HEK293 (cell line): ENCODE data around the gene CATSPERE.

Experiments
- CTCF ChIA-PET: fragments of 350-600 bp; formaldehyde crosslinking; extraction: SDS; loops from one replicate; lab custom pipeline; 2021; ENCODE audit warnings: antibody characterized with exemption; lab: Yijun Ruan, JAX
- POLR2A ChIA-PET: fragments of 300-600 bp; formaldehyde crosslinking; extraction: SDS; loops from one replicate; lab custom pipeline; 2020; ENCODE audit warnings: antibody characterized with exemption, inconsistent platforms; lab: Yijun Ruan, JAX
- H3K27ac ChIP-seq: fragments of 200-500 bp; sonication (Bioruptor generic); 2 replicates; pipeline ENCODE4 v1.5.1; 2014; ENCODE audit warnings: low read depth, low read length, control low read depth, inconsistent platforms; ENCODE audit errors: extremely low read depth
- H3K36me3 ChIP-seq, 2 experiments: fragments of 200-500 bp in 1 of 2; sonication (Bioruptor generic) in 1 of 2; 1 replicate in 1 of 2; 2 replicates in 1 of 2; pipeline ENCODE4 v1.5.1; 2014 to 2017; ENCODE audit warnings: inconsistent platforms in 2 of 2, low read length in 2 of 2; ENCODE audit not compliant: control insufficient read depth in 2 of 2, insufficient read depth in 1 of 2
- H3K4me1 ChIP-seq: fragments of 200-500 bp; sonication (Bioruptor generic); 2 replicates; pipeline ENCODE4 v1.5.1; 2014; ENCODE audit warnings: mild to moderate bottlenecking, low read length, inconsistent platforms; ENCODE audit not compliant: control insufficient read depth, insufficient read depth
- H3K4me3 ChIP-seq: 2 replicates; pipeline ENCODE4 v1.5.1; 2011; ENCODE audit warnings: low read depth, mild to moderate bottlenecking, control low read depth, low read length, moderate library complexity
- H3K9me3 ChIP-seq: fragments of 200-500 bp; sonication (Bioruptor generic); 2 replicates; pipeline ENCODE4 v1.5.1; 2014; ENCODE audit warnings: low read depth, low read length, inconsistent platforms; ENCODE audit not compliant: control insufficient read depth, insufficient read depth
- IKZF3 ChIP-seq: fragments of 450-650 bp; IDR thresholded peaks from 2 replicates; pipeline ENCODE4 v1.5.0; 2018; ENCODE audit warnings: missing biosample characterization, mild to moderate bottlenecking, missing genetic modification characterization, moderate library complexity
- MZF1 ChIP-seq: fragments of 450-650 bp; formaldehyde crosslinking; IDR thresholded peaks from 2 replicates; pipeline ENCODE4 v1.5.1; 2017; ENCODE audit warnings: missing biosample characterization, missing genetic modification characterization, borderline replicate concordance
- PRDM1 ChIP-seq: fragments of 450-650 bp; formaldehyde crosslinking; IDR thresholded peaks from 2 replicates; pipeline ENCODE4; 2016; ENCODE audit warnings: missing biosample characterization, missing genetic modification characterization
- REPIN1 ChIP-seq: fragments of 450-650 bp; formaldehyde crosslinking; IDR thresholded peaks from 2 replicates; pipeline ENCODE4 v1.5.1; 2017; ENCODE audit warnings: missing biosample characterization, missing genetic modification characterization, low read depth
- SCRT1 ChIP-seq: fragments of 450-650 bp; formaldehyde crosslinking; IDR thresholded peaks from 2 replicates; pipeline ENCODE4 v1.5.1; 2016; ENCODE audit warnings: missing biosample characterization, missing genetic modification characterization, borderline replicate concordance
- SCRT2 ChIP-seq: fragments of 450-650 bp; formaldehyde crosslinking; IDR thresholded peaks from 2 replicates; pipeline ENCODE4 v1.5.1; 2016; ENCODE audit warnings: missing biosample characterization, missing genetic modification characterization
- ZNF133 ChIP-seq: fragments of 450-650 bp; formaldehyde crosslinking; IDR thresholded peaks from 2 replicates; pipeline ENCODE4 v1.5.1; 2016; ENCODE audit warnings: missing biosample characterization, missing genetic modification characterization
- ZNF155 ChIP-seq: fragments of 450-650 bp; formaldehyde crosslinking; IDR thresholded peaks from 2 replicates; pipeline ENCODE4 v1.5.1; 2016; ENCODE audit warnings: missing biosample characterization, missing genetic modification characterization
- ZNF2 ChIP-seq: fragments of 450-650 bp; formaldehyde crosslinking; IDR thresholded peaks from 2 replicates; pipeline ENCODE4 v1.5.1; 2016; ENCODE audit warnings: missing biosample characterization, missing genetic modification characterization
- ZNF23 ChIP-seq: fragments of 450-650 bp; formaldehyde crosslinking; IDR thresholded peaks from 2 replicates; pipeline ENCODE4 v1.5.1; 2016; ENCODE audit warnings: missing biosample characterization, missing genetic modification characterization, borderline replicate concordance
- ZNF266 ChIP-seq: fragments of 450-650 bp; formaldehyde crosslinking; IDR thresholded peaks from 2 replicates; pipeline ENCODE4 v1.5.1; 2016; ENCODE audit warnings: missing biosample characterization, missing genetic modification characterization, low read depth
- ZNF311 ChIP-seq: fragments of 450-650 bp; formaldehyde crosslinking; IDR thresholded peaks from 2 replicates; pipeline ENCODE4 v1.5.1; 2017; ENCODE audit warnings: missing biosample characterization, missing genetic modification characterization, borderline replicate concordance
- ZNF366 ChIP-seq: fragments of 450-650 bp; formaldehyde crosslinking; conservative IDR thresholded peaks from 2 replicates; pipeline ENCODE4 v1.5.1; 2016; ENCODE audit warnings: missing biosample characterization, missing genetic modification characterization
- ZNF501 ChIP-seq: fragments of 450-650 bp; formaldehyde crosslinking; IDR thresholded peaks from 2 replicates; pipeline ENCODE4 v1.5.1; 2016; ENCODE audit warnings: missing biosample characterization, missing genetic modification characterization
- ZNF548 ChIP-seq: fragments of 450-650 bp; formaldehyde crosslinking; IDR thresholded peaks from 2 replicates; pipeline ENCODE4 v1.5.1; 2016; ENCODE audit warnings: missing biosample characterization, missing genetic modification characterization
- ZNF600 ChIP-seq: fragments of 450-650 bp; formaldehyde crosslinking; IDR thresholded peaks from 2 replicates; pipeline ENCODE4 v1.5.1; 2016; ENCODE audit warnings: missing biosample characterization, missing genetic modification characterization
- ZNF623 ChIP-seq: fragments of 450-650 bp; formaldehyde crosslinking; IDR thresholded peaks from 2 replicates; pipeline ENCODE4 v1.5.1; 2016; ENCODE audit warnings: missing biosample characterization, missing genetic modification characterization
- TF ChIP-seq, protein P1 (sequence below): fragments of 450-650 bp; formaldehyde crosslinking; IDR thresholded peaks from 2 replicates; pipeline ENCODE4 v1.5.1; 2016; ENCODE audit warnings: missing biosample characterization, missing genetic modification characterization
- TF ChIP-seq, protein P2 (sequence below): fragments of 450-650 bp; formaldehyde crosslinking; IDR thresholded peaks from 2 replicates; pipeline ENCODE4 v1.5.1; 2016; ENCODE audit warnings: missing biosample characterization, missing genetic modification characterization
- TF ChIP-seq, protein P3 (sequence below): fragments of 450-650 bp; formaldehyde crosslinking; IDR thresholded peaks from 2 replicates; pipeline ENCODE4 v1.5.1; 2017; ENCODE audit warnings: missing biosample characterization, missing genetic modification characterization

Gene CATSPERE

DNA sequence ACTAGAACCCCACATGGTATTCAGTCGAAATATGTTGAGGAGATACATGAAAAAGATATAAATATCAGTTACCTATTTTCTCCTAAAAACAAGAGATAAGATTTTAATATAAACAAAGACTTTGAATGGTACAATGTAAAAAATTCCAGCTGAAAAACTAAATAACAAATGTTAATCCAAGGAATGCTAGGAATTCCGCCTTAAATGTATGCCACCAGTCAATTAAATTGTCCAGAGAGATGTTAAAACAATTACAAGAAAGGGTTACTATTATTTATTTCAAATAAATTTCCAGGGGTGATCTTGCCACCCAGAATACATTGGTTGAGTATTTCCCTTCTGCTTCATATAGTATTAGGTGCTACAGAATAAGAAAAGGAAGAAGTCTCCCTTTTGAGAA is 13.5 kb upstream of the CATSPERE start:
- ChIA-PET CTCF (interaction anchor here (0.6 to 1.3 kb wide), 2 partner anchors 151 to 180 kb away, joined by 3 to 4 read pairs; no protein-coding TSS in a partner anchor), POLR2A (no interaction called here)
- H3K4me3 ChIP-seq, result no peak overlapping the region
- no peaks in the 10 kb centered on the region for H3K9me3 ChIP-seq
- H3K27ac ChIP-seq, result no peak overlapping the region
- TF ChIP-seq MZF1 (tag by site-specific recombination) (no peak), ZNF311 (no peak), IKZF3 (tag by site-specific recombination) (peak; percentile 60; the same call in 1 of the 2 replicates), REPIN1 (0 out of 2 replicates have a peak, but pooled peaks have one; percentile 17), ZNF155 (no peak)
- TF ChIP-seq, all 188 proteins: peak for 2
- Histone ChIP-seq H3K4me1 (peaks cover 50% of the 10 kb centered on the region), H3K36me3 (peaks cover 0 to 15% of the 10 kb centered on the region in 2 experiments; a peak in 1 of 3 replicates)

DNA sequence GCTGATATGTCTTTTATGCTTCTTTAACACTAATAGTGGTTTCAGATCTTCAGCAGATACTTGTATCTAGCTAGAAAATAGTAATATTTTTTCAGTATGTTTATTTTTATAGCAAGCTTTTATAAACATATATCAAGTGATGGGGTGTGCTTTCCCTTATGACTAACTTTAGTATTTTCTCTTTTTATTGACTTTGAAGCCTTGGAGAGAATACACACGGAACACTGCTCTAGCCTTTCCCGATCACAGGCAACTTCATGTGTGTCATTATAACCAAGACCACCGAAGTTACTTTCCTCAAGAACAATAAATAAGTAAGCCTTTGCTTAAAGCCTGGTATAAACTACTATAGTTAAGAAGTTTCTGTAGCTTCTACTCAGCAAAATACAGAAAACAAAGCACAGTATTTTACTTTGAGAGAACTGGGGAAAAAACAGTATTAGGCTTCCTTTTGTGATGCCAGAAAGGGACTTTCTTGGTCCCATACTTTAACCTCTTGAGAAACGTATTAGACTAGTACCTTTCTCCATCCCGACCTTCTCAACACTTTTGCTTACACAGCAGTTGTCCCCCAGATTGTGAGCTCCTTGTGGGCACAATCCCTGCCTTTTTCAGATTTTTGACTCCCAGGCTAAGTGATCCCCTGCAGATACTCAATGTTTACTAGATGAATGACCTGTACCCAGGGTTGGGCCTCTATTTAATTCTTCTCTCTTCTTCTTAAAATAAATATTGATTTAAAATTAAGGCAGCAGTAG is 12.6 kb upstream of the CATSPERE start:
- CTCF ChIA-PET, result no interaction called here
- H3K27ac ChIP-seq, result no peak overlapping the region
- H3K36me3 ChIP-seq, result peaks cover 0 to 15% of the 10 kb centered on the region in 2 experiments; a peak in 1 of 3 replicates

DNA sequence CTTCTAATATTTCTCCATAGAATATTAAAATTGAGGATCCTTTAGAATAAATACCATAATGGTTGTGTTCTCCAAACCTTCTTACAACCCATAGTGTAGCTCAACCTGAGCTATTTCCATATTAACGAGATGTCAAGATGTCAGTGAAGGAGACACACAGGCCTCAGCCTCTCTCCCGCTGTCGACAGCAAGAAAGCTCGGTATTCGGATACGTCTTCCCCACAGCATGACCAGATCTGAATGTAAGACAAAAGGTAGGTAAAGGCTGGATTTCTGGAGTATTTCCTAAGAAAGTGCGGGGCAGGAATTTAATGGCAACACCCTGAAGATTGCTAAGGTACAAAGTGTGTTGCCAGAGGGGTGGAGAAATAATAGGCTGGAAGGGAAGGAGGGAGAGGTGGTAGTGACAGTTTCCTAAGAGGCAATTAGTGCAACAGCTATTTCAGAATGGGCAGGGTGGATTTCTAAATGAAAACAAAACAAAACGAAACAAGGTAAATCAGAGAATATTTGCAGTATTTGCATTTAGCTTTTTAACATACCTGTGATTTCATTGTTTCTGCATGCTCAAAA is 11.1 kb upstream of the CATSPERE start:
- Histone ChIP-seq H3K9me3 (no peaks in the 10 kb centered on the region), H3K27ac (no peak overlapping the region), H3K4me1 (peaks cover 46% of the 10 kb centered on the region), H3K4me3 (peak overlapping the region; percentile 76), H3K36me3 (peaks cover 0 to 9% of the 10 kb centered on the region in 2 experiments; a peak in 1 of 3 replicates)
- ChIA-PET CTCF (interaction anchor here (0.6 to 1.3 kb wide), 3 partner anchors 9 to 175 kb away, joined by 3 to 4 read pairs (median 3); no protein-coding TSS in a partner anchor), POLR2A (no interaction called here)
- TF ChIP-seq ZNF501 (tag by site-specific recombination), result no peak
- TF ChIP-seq, protein P1, sequence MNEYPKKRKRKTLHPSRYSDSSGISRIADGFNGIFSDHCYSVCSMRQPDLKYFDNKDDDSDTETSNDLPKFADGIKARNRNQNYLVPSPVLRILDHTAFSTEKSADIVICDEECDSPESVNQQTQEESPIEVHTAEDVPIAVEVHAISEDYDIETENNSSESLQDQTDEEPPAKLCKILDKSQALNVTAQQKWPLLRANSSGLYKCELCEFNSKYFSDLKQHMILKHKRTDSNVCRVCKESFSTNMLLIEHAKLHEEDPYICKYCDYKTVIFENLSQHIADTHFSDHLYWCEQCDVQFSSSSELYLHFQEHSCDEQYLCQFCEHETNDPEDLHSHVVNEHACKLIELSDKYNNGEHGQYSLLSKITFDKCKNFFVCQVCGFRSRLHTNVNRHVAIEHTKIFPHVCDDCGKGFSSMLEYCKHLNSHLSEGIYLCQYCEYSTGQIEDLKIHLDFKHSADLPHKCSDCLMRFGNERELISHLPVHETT (tag by site-specific recombination), result no peak
- 0 out of 2 replicates have a peak, but pooled peaks have one; percentile 23 for TF ChIP-seq ZNF2 (tag by site-specific recombination)
- peak; percentile 78; the same call in 1 of the 2 replicates for TF ChIP-seq ZNF548 (tag by site-specific recombination)
- peak; percentile 33; the same call in 1 of the 2 replicates for TF ChIP-seq SCRT1 (tag by site-specific recombination)
- peak; percentile 62; the same call in 1 of the 2 replicates for TF ChIP-seq ZNF366 (tag by site-specific recombination)
- TF ChIP-seq ZNF600 (tag by site-specific recombination), result peak; percentile 70; the same call in 1 of the 2 replicates
- peak; percentile 65 for TF ChIP-seq PRDM1 (tag by site-specific recombination)
- TF ChIP-seq SCRT2 (tag by site-specific recombination), result peak; percentile 86
- TF ChIP-seq ZNF266 (tag by site-specific recombination), result no peak
- TF ChIP-seq ZNF133 (tag by site-specific recombination), result no peak
- no peak for TF ChIP-seq ZNF23 (tag by site-specific recombination)

More for the DNA sequence above, 12.6 kb upstream of the CATSPERE start:
- no peaks in the 10 kb centered on the region for H3K9me3 ChIP-seq
- TF ChIP-seq ZNF623 (tag by site-specific recombination) (no peak), PRDM1 (tag by site-specific recombination) (peak; percentile 94)
- TF ChIP-seq, protein P2, sequence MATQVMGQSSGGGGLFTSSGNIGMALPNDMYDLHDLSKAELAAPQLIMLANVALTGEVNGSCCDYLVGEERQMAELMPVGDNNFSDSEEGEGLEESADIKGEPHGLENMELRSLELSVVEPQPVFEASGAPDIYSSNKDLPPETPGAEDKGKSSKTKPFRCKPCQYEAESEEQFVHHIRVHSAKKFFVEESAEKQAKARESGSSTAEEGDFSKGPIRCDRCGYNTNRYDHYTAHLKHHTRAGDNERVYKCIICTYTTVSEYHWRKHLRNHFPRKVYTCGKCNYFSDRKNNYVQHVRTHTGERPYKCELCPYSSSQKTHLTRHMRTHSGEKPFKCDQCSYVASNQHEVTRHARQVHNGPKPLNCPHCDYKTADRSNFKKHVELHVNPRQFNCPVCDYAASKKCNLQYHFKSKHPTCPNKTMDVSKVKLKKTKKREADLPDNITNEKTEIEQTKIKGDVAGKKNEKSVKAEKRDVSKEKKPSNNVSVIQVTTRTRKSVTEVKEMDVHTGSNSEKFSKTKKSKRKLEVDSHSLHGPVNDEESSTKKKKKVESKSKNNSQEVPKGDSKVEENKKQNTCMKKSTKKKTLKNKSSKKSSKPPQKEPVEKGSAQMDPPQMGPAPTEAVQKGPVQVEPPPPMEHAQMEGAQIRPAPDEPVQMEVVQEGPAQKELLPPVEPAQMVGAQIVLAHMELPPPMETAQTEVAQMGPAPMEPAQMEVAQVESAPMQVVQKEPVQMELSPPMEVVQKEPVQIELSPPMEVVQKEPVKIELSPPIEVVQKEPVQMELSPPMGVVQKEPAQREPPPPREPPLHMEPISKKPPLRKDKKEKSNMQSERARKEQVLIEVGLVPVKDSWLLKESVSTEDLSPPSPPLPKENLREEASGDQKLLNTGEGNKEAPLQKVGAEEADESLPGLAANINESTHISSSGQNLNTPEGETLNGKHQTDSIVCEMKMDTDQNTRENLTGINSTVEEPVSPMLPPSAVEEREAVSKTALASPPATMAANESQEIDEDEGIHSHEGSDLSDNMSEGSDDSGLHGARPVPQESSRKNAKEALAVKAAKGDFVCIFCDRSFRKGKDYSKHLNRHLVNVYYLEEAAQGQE (tag by site-specific recombination), result no peak
- TF ChIP-seq, protein P3, sequence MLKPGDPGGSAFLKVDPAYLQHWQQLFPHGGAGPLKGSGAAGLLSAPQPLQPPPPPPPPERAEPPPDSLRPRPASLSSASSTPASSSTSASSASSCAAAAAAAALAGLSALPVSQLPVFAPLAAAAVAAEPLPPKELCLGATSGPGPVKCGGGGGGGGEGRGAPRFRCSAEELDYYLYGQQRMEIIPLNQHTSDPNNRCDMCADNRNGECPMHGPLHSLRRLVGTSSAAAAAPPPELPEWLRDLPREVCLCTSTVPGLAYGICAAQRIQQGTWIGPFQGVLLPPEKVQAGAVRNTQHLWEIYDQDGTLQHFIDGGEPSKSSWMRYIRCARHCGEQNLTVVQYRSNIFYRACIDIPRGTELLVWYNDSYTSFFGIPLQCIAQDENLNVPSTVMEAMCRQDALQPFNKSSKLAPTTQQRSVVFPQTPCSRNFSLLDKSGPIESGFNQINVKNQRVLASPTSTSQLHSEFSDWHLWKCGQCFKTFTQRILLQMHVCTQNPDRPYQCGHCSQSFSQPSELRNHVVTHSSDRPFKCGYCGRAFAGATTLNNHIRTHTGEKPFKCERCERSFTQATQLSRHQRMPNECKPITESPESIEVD, result peak; percentile 41
- TF ChIP-seq, all 188 proteins: peak for 2
- POLR2A ChIA-PET, result no interaction called here
- Histone ChIP-seq H3K4me3 (no peak overlapping the region), H3K4me1 (peaks cover 50% of the 10 kb centered on the region)
